ENCODE measurements around the gene UPF2.

Gene UPF2

DNA sequence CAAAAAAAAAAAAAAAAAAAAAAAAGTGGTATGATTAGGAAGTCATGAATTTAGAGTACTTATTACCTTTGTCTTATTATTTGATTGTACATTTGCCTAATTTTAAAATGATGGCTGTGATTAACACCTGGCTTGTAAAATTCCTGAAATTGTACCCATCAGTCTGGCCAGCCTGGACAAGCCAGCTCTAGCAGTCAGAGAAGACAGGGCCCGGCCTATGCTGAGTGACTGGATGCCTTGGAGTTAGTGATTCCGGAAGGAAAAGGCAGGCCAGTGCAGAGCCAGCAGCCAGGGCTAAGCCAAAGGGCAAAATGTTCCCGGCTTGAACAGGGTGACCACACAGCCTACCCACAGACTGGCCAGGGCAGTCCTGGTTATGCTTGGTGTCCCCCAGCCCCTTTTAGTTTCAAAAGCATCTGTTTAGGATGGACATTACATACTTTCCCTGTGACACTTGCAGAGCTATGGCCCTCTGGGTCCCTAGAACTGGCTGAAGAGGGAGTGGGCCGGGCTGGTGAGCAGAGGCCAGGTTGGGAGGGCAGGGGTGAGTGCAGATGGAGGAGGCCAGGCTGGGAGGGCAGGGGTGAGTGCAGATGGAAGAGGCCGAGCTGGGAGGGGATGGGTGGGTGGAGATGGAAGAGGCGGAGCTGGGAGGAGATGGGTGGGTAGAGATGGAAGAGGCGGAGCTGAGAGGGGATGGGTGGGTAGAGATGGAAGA, 157.7 kb downstream of the UPF2 start:
- TF ChIP-seq, protein P1, sequence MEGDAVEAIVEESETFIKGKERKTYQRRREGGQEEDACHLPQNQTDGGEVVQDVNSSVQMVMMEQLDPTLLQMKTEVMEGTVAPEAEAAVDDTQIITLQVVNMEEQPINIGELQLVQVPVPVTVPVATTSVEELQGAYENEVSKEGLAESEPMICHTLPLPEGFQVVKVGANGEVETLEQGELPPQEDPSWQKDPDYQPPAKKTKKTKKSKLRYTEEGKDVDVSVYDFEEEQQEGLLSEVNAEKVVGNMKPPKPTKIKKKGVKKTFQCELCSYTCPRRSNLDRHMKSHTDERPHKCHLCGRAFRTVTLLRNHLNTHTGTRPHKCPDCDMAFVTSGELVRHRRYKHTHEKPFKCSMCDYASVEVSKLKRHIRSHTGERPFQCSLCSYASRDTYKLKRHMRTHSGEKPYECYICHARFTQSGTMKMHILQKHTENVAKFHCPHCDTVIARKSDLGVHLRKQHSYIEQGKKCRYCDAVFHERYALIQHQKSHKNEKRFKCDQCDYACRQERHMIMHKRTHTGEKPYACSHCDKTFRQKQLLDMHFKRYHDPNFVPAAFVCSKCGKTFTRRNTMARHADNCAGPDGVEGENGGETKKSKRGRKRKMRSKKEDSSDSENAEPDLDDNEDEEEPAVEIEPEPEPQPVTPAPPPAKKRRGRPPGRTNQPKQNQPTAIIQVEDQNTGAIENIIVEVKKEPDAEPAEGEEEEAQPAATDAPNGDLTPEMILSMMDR (IDR thresholded peaks at IDR 0.05; ENCODE audit: borderline replicate concordance, insufficient read depth, low read depth, low read length): no peak
- H3K4me3 ChIP-seq (ENCODE audit: low read depth, low read length): no peak overlapping the region

DNA sequence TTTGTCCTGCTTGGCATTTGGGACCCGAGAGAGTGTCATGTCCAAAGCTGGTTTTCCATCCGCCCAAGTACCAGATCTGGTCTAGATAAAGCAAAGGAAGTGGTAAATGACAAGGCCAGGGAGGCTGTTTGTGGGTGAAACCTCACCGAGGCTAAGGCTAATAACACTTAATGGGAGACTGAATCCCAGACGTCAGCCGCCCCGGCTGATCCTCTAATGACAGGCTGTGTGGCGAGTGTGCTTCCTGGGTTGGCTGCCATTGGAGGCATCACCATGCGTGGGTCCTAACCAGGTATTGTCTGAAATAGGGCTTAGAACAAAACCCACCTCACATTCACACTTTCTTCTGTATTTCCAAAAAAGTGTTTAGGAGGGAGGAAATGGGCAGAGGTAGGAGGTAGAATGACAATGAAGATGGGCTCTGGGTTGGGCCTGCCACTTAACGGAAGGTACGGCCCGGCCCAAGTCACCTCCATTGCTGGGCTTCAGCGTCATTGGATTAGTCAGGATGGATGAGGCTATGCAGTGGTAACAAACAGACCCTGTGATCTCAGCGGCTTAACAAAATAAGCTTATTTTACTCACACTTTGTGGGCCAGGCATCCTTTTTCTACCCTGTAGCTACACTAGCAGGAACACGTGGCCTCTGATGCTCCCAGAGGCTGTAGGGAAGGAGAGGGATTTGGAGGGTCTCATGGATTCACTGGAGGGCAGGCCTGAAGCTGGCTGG, 159.8 kb downstream of the UPF2 start:
- no peak overlapping the region for H3K4me3 ChIP-seq (ENCODE audit: low read depth, low read length)
- TF ChIP-seq, protein P1 (IDR thresholded peaks at IDR 0.05; ENCODE audit: borderline replicate concordance, insufficient read depth, low read depth, low read length): no peak

DNA sequence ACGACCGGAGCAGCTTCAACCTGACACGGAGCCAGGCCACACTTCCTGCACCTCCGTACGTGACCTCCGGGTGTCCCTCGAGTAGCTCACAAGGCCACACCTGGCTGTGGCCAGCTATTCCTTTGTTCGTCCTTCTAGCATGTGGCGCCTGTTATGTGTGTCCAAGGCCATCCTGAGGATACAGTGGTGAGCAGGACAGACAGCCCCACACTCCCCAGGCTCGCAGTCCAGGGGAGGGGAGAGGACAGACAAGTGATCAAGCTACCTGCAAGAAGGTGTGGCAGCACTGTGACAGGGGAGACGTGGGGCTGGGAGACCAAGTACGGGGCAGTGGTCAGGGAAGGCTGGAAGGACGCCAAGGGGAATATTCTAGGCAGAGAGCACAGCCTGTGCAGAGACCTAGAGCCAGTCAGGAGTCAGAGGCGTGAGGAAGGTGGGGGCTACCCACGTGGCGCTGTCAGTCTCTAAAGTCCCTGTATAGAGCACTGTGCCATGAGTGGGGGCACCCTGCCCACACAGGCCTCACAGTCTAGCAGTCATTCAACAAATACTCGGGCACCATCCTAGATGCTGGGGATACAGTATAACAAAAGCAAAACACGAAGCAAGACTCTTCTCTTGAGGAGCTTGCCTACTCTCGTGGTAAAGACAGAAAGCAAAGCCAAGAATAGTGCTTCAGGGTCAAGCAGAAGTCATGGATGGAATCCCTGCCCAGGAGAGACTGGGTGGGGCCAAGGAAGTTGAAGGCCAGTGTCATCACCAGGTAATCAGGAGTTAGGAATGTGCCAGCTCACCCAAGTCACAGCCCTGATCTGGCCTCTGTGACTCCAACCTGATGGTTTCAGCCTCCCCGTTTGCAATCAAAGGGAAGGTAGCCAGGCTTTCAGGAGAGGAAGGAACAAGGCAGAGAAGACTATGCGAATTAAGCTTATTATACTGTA, 160.9 kb downstream of the UPF2 start:
- no peak overlapping the region for H3K4me3 ChIP-seq (ENCODE audit: low read depth, low read length)
- TF ChIP-seq, protein P1 (IDR thresholded peaks at IDR 0.05; ENCODE audit: borderline replicate concordance, insufficient read depth, low read depth, low read length): 0 out of 2 replicates have a peak, but pooled peaks have one; percentile 9

DNA sequence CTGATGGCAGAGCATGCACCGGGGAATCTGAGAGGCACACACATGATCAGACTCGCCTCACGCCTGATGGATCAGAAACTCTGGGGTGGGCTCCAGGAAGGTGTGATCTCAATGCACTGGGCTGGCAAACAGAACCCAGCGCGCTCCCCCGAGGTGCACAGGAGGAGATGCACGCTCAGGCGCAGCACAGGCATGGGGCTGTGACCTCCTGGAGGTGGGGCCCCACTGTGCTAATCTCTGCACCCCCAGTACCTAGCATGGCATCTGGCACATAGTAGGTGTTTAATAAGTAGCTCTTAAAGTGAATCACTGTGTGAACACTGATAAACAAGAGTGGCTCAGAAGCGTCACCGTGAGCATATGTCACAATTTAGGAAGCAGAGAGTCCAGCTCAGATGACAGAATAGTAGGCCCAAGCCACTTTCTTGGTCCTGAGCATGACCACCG, 161.6 kb downstream of the UPF2 start:
- TF ChIP-seq, protein P1 (IDR thresholded peaks at IDR 0.05; ENCODE audit: borderline replicate concordance, insufficient read depth, low read depth, low read length): no peak
- no peak overlapping the region for H3K4me3 ChIP-seq (ENCODE audit: low read depth, low read length)

DNA sequence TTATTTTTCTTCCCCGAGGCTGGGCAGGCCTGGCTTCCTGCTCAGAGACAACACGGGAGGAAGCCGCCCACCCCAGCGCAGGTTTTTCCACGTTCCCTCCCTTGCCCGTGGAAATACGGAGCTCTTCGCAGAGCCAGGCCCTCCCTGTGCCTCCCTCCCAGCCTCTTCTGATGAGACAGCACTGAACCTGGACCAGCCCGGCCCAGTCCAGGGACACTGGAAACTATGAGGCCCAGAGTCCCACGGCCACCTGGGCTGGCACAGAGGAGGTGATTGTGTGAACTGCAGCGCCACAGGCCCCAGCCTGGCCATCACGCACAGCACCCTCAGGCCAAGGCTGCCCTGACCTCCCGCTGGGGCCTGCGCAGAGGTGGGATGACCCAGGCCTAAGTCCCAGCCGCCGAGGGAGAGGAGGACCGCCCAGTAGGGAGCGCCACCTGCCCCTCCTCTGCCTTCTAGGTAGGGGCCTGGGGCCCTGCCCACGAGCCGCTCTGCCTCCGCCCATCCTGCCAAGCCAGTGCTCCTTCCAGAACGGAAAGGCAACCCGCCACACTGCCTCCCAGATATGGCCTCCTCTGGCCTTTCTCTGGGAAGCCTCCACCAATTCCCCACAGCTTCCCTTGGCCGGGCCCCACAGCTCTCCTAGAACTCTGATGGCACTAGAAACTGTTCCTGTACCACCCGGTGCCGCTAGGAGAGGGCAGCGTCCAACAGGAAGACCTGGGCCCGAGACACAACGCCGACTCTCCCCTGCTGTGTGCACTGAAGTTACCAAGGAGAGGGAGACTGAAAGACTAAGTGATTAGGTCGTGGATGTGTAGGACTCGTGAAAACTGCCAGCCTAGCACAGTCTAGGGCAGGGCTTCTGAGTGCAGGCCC, 162.2 kb downstream of the UPF2 start:
- H3K4me3 ChIP-seq (ENCODE audit: low read depth, low read length): no peak overlapping the region
- TF ChIP-seq, protein P1 (IDR thresholded peaks at IDR 0.05; ENCODE audit: borderline replicate concordance, insufficient read depth, low read depth, low read length): no peak
